GM12865 (cell line): Measurements from ENCODE around the gene SPNS3.

Source experiments
- DNase-seq: peaks from one replicate; pipeline ENCODE4 v3.0.0; 2010; ENCODE audit warnings: low read depth
- H3K4me3 ChIP-seq: 2 replicates; pipeline ENCODE4 v1.5.1; 2011; ENCODE audit warnings: mild to moderate bottlenecking, low read depth, low read length, control low read depth
- TF ChIP-seq, protein P1 (sequence below): IDR thresholded peaks from 2 replicates; pipeline ENCODE4 v1.5.1; 2011; ENCODE audit warnings: low read length, control low read depth, low read depth, inconsistent platforms; ENCODE audit not compliant: insufficient read depth; ENCODE audit errors: missing control alignments

SPNS3 gene

DNA sequence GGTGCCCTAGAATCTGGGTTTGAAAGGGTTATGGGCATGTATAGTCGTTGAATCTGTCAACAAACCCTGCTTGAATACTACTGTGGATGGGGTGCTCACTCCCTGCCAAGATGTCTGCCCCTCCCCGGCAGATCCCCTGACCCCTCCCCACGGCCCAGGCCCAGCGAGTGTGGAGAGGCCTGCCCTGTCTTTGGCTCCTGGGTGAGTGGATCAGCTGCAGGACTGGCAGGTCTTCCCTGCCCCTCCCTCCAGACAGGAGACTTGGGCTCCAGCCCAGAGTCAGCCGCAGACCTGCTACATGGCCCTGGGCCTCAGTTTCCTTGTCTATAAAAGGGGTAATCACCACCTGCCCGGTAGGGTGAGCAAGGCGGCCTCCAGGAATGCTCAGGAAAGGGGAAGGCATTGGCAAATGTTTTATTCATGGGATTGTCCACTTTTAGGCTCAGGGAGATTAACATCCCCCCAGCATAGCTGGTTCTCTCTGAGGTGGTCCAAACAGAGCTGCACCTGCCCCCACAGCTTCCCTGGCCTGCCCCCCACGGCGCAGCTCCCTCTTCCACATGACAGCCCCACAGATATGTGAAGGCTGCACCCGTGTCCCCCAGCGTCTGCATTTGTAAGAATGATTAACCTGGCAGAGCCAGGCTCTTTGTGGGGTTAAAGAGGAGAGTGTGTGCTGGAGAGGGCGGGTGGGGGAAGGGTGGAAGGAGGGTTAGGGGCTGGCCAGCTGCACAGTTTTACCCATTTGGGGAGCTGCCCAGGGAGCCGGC is 46.4 kb downstream of the SPNS3 start:
- TF ChIP-seq, protein P1, sequence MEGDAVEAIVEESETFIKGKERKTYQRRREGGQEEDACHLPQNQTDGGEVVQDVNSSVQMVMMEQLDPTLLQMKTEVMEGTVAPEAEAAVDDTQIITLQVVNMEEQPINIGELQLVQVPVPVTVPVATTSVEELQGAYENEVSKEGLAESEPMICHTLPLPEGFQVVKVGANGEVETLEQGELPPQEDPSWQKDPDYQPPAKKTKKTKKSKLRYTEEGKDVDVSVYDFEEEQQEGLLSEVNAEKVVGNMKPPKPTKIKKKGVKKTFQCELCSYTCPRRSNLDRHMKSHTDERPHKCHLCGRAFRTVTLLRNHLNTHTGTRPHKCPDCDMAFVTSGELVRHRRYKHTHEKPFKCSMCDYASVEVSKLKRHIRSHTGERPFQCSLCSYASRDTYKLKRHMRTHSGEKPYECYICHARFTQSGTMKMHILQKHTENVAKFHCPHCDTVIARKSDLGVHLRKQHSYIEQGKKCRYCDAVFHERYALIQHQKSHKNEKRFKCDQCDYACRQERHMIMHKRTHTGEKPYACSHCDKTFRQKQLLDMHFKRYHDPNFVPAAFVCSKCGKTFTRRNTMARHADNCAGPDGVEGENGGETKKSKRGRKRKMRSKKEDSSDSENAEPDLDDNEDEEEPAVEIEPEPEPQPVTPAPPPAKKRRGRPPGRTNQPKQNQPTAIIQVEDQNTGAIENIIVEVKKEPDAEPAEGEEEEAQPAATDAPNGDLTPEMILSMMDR: no peak

DNA sequence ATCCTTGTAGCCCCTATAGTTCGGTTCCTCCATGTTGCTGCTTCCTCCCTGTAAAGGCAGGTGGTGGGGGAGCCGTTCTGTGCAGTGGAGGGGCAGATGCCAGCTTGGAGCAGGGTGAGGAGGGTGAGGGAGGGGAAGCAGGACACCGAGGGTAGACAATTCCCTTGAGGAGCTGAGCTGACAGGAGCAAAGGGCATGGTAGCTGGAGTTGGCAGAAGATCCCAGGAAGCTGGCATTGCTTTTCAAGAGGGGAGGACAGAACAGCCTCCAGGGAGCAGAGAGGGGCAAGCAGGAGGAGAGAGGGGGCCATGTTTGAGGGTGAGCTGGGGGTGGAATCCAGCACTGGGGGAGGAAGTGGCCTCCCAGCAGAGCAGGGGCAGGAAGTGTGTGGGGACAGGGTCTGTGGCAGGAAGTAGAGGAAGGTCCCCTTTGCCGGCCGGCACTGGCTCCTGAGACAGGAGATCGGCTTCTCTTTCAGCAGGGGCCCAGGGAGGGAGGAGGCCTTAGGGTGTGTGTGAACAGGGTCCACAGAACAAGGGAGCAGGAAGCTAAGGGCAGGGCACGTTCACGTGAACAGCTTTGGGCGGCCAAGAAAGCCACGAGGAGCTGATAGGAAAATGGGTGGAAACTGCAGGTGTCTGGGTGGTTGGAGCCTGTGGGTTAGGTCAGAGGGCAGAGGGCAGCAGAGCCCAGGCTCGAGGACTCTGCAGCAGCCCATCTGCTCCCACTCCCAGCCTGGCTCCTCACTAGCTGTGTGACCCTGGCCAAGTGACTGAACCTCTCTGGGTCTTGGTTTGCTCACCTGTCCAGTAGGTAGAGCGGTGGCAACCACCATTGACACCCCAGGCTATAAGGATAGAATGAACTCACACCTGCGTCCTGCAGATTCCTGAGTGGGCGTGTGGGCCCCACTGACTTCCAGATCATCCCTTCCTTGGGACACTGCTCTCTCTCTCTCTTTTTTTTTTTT is 47.5 kb downstream of the SPNS3 start:
- H3K4me3 ChIP-seq: no peak overlapping the region
- peak; percentile 34 for DNase-seq
- TF ChIP-seq, protein P1: no peak

More for the DNA sequence above, 46.4 kb downstream of the SPNS3 start:
- no peak for DNase-seq
- H3K4me3 ChIP-seq: no peak overlapping the region

DNA sequence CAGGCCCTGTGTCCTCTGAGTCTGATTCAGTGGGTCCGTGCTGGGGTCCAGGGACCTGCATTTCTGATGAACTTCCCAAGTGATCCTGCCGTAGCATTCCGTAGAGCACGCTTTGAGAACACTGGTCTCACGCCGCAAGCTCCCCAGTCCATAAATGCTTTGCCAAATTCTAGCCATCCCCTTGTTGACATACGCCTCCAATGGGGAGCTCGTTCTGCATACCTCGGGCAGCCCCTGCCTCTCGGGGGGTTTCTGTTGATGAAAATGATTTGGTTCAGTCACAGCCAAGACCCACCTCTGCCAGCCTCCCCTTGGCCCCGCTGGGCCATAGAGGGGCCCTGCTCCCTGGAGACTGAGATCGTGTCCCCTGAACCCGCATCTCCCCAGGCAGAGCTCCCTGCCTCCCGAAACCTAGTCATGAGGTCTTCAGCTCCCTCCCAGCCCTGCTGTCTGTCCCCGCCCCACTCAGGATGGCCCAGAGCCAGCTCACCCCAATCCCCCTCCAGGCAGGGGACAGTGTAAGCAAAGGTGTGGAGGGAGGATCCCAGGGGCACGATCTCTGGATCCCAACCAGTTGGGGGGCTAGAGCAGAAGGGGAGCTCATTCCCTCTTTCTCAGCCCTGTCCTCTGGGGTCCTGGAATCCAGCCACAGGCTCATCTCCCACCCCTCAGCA is 48.7 kb downstream of the SPNS3 start:
- no peak for DNase-seq
- H3K4me3 ChIP-seq: no peak overlapping the region
- TF ChIP-seq, protein P1: no peak

DNA sequence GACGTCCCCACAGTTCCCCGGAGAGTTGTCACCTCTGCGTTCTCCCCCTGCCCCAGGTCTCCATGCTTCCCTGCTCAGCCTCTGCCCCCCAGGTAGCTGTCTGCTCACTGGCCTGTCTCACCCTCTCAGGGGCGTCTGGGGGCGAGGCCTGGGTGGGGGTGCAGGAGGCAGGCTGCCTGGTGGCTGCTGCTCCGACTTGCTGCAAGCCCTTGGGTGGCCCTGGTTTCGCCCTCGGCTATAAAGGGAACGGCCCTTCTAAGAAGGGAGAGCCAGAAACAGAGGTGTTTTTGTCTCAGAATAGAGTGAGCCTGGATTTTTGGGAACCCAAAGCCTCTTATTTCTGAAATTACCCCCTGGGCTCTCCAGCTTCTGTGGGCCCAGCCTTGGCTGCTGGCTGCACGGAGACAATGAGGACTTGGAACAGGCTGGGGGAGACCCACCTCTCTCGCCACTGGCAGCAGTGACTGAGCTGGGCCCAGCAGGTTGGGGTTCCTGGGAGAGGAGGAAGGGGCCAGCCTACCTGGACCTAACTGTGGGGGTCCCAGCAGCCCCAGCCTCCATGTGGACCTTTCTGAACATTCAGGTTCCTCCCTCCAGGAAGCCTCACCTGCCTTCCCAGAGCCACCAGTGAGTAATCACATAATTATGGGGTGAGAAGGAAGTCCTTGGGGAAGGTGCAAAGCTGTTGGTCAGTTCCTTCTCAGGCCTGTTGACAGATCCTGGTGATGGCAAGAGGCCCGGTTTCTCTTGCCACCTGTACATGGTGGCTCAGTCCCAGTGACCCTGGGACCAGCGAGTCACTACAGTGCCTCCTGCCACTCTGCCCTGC is 49.5 kb downstream of the SPNS3 start:
- TF ChIP-seq, protein P1: no peak

DNA sequence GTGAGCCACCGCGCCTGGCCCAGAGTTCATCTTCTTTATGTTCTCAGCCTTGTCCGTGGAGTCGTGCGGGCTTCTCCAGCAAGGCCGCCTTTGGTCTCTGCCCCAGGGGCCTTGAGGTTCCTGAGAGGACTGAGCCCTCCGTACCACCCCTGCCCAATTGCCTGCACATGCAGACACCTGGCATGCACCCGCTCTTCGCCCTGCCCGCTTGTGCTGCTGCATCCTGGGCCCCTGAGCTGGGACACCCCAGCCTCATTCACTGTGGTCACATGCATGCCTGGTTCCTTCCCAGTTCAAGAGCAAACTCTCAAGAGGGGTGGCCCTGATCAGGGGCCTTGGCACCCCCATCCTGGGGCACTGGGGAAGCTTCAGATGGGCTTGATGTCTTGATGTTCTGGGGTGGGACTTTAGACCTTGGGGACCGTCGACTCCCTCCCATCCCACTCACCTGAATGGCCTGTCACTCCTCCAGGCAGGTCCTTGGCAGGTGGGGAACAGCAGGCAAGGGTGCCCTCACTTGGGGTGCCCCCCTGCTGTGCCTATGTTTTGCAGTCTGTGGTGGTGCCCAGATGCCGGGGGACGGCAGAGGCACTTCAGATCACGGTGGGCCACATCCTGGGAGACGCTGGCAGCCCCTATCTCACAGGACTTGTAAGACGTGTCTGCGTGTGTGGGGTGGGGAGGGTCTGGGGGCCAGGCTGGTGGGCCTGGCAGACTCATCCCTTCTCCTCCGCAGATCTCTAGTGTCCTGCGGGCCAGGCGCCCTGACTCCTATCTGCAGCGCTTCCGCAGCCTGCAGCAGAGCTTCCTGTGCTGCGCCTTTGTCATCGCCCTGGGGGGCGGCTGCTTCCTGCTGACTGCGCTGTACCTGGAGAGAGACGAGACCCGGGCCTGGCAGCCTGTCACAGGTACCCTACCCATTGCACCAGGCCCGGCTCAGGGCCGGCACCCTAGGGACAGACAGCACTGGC is 52.2 kb downstream of the SPNS3 start:
- TF ChIP-seq, protein P1: no peak
- DNase-seq: no peak
- H3K4me3 ChIP-seq: no peak overlapping the region

More for the DNA sequence above, 49.5 kb downstream of the SPNS3 start:
- DNase-seq: no peak
- no peak overlapping the region for H3K4me3 ChIP-seq
